Chondrocyte (in vitro differentiated cells): Measurements from ENCODE around the gene WSCD2. TPM values are rescaled to one million over a fixed set of nuclear protein-coding genes. Genes with fewer than 3 reads are reported as not detected.

ENCODE experiments used
- DNase-seq: peaks from one replicate; pipeline ENCODE4 v3.0.0; 2021; ENCODE audit warnings: mixed read lengths, low spot score
- H3K27ac Mint-ChIP-seq: one replicate; pipeline ENCODE4 v1.8.0; 2021; ENCODE audit warnings: mild to moderate bottlenecking, moderate library complexity, mixed read lengths; ENCODE audit not compliant: unreplicated experiment
- H3K27me3 Mint-ChIP-seq: 2 replicates; pipeline ENCODE4 v1.8.0; 2021; ENCODE audit warnings: low read depth, mixed read lengths
- H3K36me3 Mint-ChIP-seq: 2 replicates; pipeline ENCODE4 v1.8.0; 2021; ENCODE audit warnings: low read depth, mixed read lengths
- H3K4me1 Mint-ChIP-seq: 2 replicates; pipeline ENCODE4 v1.8.0; 2021; ENCODE audit warnings: low read depth, mild to moderate bottlenecking, mixed read lengths
- H3K4me3 Mint-ChIP-seq: one replicate; pipeline ENCODE4 v1.8.0; 2021; ENCODE audit warnings: mild to moderate bottlenecking, moderate library complexity, mixed read lengths; ENCODE audit not compliant: unreplicated experiment
- H3K9me3 Mint-ChIP-seq: 2 replicates; pipeline ENCODE4 v1.8.0; 2021; ENCODE audit warnings: low read depth, mixed read lengths
- total RNA-seq: library from RNA; stranded (reverse); gene quantifications from 3 replicates; pipeline ENCODE4 v1.2.1, GENCODE V29; 2021
- TF ChIP-seq, protein P1 (sequence below): fragments of 200-600 bp; sonication (generic); IDR thresholded peaks from 2 replicates; pipeline ENCODE4 v1.5.0; 2021; ENCODE audit warnings: antibody characterized with exemption, mild to moderate bottlenecking, moderate library complexity

Gene WSCD2
- total RNA-seq, 1 donor from 2014 or later: 0.32 TPM

DNA sequence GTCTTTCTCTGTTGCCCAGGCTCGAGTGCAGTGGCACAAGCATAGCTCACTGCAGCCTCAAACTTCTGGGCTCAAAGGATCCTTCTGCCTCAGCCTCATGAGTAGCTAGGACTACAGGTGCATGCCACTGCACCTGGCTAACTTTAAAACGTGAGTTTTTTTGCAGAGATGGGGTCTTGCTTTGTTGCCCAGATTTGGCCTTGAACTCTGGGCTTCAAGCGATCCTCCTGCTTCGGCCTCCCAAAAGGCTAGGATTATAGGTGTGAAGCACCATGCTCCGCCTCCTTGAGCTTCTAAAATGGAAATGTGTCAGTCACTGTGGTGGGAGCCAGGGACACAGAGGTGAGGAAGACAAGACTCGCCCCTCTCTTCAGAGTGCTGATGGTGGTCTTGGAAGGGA is 45.6 kb downstream of the WSCD2 start:
- no peaks in the 10 kb centered on the region for H3K36me3 Mint-ChIP-seq
- peaks cover 12% of the 10 kb centered on the region for H3K27me3 Mint-ChIP-seq
- no peak overlapping the region for H3K27ac Mint-ChIP-seq
- no peak for DNase-seq
- H3K9me3 Mint-ChIP-seq: peaks cover 3% of the 10 kb centered on the region
- TF ChIP-seq, protein P1, sequence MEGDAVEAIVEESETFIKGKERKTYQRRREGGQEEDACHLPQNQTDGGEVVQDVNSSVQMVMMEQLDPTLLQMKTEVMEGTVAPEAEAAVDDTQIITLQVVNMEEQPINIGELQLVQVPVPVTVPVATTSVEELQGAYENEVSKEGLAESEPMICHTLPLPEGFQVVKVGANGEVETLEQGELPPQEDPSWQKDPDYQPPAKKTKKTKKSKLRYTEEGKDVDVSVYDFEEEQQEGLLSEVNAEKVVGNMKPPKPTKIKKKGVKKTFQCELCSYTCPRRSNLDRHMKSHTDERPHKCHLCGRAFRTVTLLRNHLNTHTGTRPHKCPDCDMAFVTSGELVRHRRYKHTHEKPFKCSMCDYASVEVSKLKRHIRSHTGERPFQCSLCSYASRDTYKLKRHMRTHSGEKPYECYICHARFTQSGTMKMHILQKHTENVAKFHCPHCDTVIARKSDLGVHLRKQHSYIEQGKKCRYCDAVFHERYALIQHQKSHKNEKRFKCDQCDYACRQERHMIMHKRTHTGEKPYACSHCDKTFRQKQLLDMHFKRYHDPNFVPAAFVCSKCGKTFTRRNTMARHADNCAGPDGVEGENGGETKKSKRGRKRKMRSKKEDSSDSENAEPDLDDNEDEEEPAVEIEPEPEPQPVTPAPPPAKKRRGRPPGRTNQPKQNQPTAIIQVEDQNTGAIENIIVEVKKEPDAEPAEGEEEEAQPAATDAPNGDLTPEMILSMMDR: no peak
- H3K4me1 Mint-ChIP-seq: no peaks in the 10 kb centered on the region
- H3K4me3 Mint-ChIP-seq: no peak overlapping the region

DNA sequence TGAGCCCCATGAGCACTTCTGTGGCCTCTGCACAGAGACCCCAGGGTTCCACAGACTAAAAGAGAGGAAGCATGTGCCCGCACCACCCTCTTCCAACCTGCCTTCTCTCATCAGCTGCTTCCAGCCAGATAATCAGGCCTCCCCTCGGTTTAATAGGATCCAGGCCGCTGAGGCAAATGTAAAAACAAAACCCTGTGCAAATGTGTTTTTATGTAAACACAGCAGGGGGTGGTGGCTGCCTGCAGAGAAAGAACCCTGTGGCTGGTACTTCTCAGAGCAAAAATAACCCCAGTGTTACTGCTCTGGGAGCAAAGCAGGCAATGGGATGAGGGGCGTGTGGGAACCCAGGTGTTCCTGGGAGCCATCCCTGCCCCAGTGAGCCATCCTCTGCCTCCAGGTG is 46.2 kb downstream of the WSCD2 start:
- no peak for DNase-seq
- TF ChIP-seq, protein P1: peak; percentile 61
- no peak overlapping the region for H3K27ac Mint-ChIP-seq

DNA sequence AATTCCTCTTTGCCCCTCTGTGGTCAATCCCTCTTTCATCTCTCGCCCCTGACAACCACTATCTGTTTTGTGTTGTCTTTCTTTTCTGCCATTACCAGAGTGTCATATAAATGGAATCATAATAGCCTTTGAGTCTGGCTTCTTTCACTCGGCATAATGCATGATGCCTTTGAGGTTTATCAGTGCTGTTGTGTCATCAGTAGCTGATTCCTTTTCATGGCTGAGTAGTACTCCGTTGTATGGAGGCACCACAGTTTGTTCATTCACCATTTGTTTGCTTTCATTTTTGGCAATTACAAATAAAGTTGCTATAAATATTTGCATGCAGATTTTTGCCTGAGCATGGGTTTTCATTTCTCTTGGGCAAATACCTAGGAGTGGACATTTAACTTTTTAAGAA is 47.2 kb downstream of the WSCD2 start:
- no peaks in the 10 kb centered on the region for H3K36me3 Mint-ChIP-seq
- H3K4me3 Mint-ChIP-seq: no peak overlapping the region
- H3K27ac Mint-ChIP-seq: no peak overlapping the region
- TF ChIP-seq, protein P1: no peak
- H3K9me3 Mint-ChIP-seq: peaks cover 3% of the 10 kb centered on the region
- H3K27me3 Mint-ChIP-seq: peaks cover 9% of the 10 kb centered on the region
- no peaks in the 10 kb centered on the region for H3K4me1 Mint-ChIP-seq
- no peak for DNase-seq

More for the DNA sequence above, 46.2 kb downstream of the WSCD2 start:
- Mint-ChIP-seq H3K4me3 (no peak overlapping the region), H3K9me3 (peaks cover 3% of the 10 kb centered on the region), H3K27me3 (peaks cover 12% of the 10 kb centered on the region), H3K4me1 (no peaks in the 10 kb centered on the region), H3K36me3 (no peaks in the 10 kb centered on the region)

DNA sequence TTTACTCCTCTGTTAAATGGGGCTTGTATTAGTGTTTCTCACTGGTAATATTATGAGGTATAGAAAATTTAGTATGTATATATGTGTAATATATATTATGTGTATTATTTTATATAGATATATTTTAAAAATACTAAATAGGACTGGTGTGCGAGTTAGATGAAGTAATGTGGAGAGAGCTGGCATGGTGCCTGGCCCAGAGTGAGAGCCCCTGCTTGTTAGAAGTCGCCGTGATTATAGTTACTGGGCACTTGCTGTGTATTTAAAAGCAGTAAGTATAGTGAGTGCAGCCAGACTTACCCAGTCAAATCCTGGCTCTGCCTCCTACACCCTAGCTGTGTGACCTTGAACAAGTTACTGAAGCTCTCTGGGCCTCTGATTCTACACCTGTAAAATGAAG is 48.0 kb downstream of the WSCD2 start:
- TF ChIP-seq, protein P1: no peak
- no peak overlapping the region for H3K4me3 Mint-ChIP-seq
- no peaks in the 10 kb centered on the region for H3K4me1 Mint-ChIP-seq
- H3K27me3 Mint-ChIP-seq: peaks cover 12% of the 10 kb centered on the region
- peaks cover 3% of the 10 kb centered on the region for H3K9me3 Mint-ChIP-seq
- no peak for DNase-seq
- H3K27ac Mint-ChIP-seq: no peak overlapping the region
- H3K36me3 Mint-ChIP-seq: no peaks in the 10 kb centered on the region

DNA sequence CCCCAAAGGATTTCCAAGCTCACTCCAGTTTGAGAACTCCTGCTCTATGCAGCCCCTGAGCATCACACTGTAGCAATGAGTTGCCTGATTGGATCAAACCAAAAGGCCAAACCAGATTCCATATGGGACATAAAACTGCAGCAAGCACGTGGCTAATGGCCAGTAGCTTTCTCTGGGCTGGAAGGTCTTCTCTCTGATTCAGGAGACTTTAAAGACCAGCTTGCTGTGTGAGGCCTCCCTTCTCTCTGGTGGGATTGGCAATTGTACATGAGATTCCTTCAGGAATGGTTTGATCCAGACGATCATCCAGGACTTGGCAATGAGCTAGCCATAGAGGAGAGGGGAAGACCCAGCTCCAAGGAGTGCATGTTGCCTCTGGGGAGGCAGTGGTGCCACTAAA is 50.2 kb downstream of the WSCD2 start:
- Mint-ChIP-seq H3K4me1 (no peaks in the 10 kb centered on the region), H3K27me3 (peaks cover 17% of the 10 kb centered on the region), H3K9me3 (peaks cover 3% of the 10 kb centered on the region), H3K4me3 (no peak overlapping the region), H3K36me3 (no peaks in the 10 kb centered on the region), H3K27ac (no peak overlapping the region)
- no peak for DNase-seq
- TF ChIP-seq, protein P1: no peak
